ENCODE measurements around the gene HCRTR1. TPM values are rescaled to one million over a fixed set of nuclear protein-coding genes. Genes with fewer than 3 reads are reported as not detected.

Gene HCRTR1
- total and polyA plus RNA-seq, 2 of the 8 experiments (the other 6 are each of a cell fraction or from before 2014, with no cell fraction given) = 0.35 to 0.39 TPM

- H3K4me2 ChIP-seq (ENCODE audit: insufficient read depth in 1 of 2, low read depth in 2 of 2, low read length in 2 of 2) = peak overlapping the region in 1 of 2 experiments; percentile 6; a peak in 1 of 4 replicates
- H4K8ac ChIP-seq (ENCODE audit: extremely low read depth, insufficient read depth, low read length) = peak overlapping the region; percentile 60; the same call in 1 of the 2 replicates
- H3K4me1 ChIP-seq (replicated peaks in 1 of 4; ENCODE audit: control insufficient read depth in 3 of 4, insufficient read depth in 4 of 4, low read length in 3 of 4) = peaks cover 0 to under 1% (median 0%) of the 10 kb centered on the region in 4 experiments; a peak in 2 of 7 replicates
- no peaks in the 10 kb centered on the region for H4K20me1 ChIP-seq (replicated peaks in 1 of 2; ENCODE audit: control insufficient read depth in 1 of 2, insufficient read depth in 2 of 2, low read length in 2 of 2)
- ChIA-PET POLR2A (ENCODE audit: partially characterized antibody) (interaction anchor here (1.1 kb wide), 1 partner anchor 42 kb away, joined by 3 read pairs; no protein-coding TSS in a partner anchor), CTCF (ENCODE audit: partially characterized antibody) (interaction anchor here (0.5 to 3.9 kb wide), 23 partner anchors 8 to 492 kb away, joined by 3 to 62 read pairs (median 4); partner anchors contain the start of gene TINAGL1)
- no peaks in the 10 kb centered on the region for H3K79me1 ChIP-seq (ENCODE audit: low read depth, low read length)
- no peak overlapping the region for H2BK12ac ChIP-seq (ENCODE audit: low read depth, low read length)
- no peak overlapping the region for H2AK5ac ChIP-seq (ENCODE audit: low read depth, low read length)
- WGBS, 2 experiments (ENCODE audit: extremely low coverage in 1 of 2, insufficient coverage in 1 of 2, insufficient read length in 1 of 2, insufficient replicate concordance in 2 of 2, low coverage in 1 of 2, low lambda C conversion rate in 2 of 2, missing lambda C conversion rate in 1 of 2) = 58% methylated on average over 10 of the region's 10 CpGs; no CpG with 5 or more reads in 1 of the 2 experiments
- H2BK20ac ChIP-seq (ENCODE audit: low read length) = no peak overlapping the region
- H3K4me3 ChIP-seq (ENCODE audit: extremely low read depth in 1 of 4, insufficient read depth in 2 of 4, low read depth in 3 of 4, low read length in 4 of 4) = no peak overlapping the region
- H3K36me3 ChIP-seq (ENCODE audit: control insufficient read depth in 2 of 4, insufficient read depth in 4 of 4, low read length in 3 of 4) = no peaks in the 10 kb centered on the region
- H3K56ac ChIP-seq (replicated peaks; ENCODE audit: insufficient read length, low read depth, low read length) = no peak overlapping the region
- FAIRE-seq (peak; percentile 69), DNase-seq (ENCODE audit: low read depth in 1 of 2, low spot score in 2 of 2) (peak; percentile 62 to 96)
- no peak overlapping the region for H2BK5ac ChIP-seq (ENCODE audit: low read depth, low read length)
- no peak overlapping the region for H3K18ac ChIP-seq (ENCODE audit: extremely low read depth, low read length)
- no peak overlapping the region for H3K9ac ChIP-seq (replicated peaks in 1 of 4; ENCODE audit: extremely low read depth in 1 of 4, low read depth in 3 of 4, low read length in 3 of 4)
- H3K79me2 ChIP-seq (ENCODE audit: control insufficient read depth in 1 of 2, insufficient read depth in 2 of 2, low read length in 2 of 2) = no peaks in the 10 kb centered on the region
- no peak overlapping the region for H3K14ac ChIP-seq (ENCODE audit: insufficient read length)
- no peaks in the 10 kb centered on the region for H3K23me2 ChIP-seq (ENCODE audit: low read depth, low read length)
- no peak overlapping the region for H3K4ac ChIP-seq (replicated peaks; ENCODE audit: insufficient read length, low read depth, low read length)
- no peak overlapping the region for H4K5ac ChIP-seq (ENCODE audit: insufficient read length, low read depth, low read length)
- no peak overlapping the region for H3K27ac ChIP-seq (ENCODE audit: low read depth, low read length)
- peak overlapping the region; percentile 68 for H4K91ac ChIP-seq (replicated peaks; ENCODE audit: insufficient read length, low read length)
- no peaks in the 10 kb centered on the region for H3K9me3 ChIP-seq (ENCODE audit: insufficient read depth in 2 of 2, low read depth in 1 of 2, low read length in 1 of 2)
- H2BK15ac ChIP-seq (ENCODE audit: low read length) = no peak overlapping the region
- peaks cover 0 to 1% (median under 1%) of the 10 kb centered on the region in 4 experiments; a peak in 1 of 7 replicates for H3K27me3 ChIP-seq (replicated peaks in 1 of 4; ENCODE audit: control insufficient read depth in 3 of 4, extremely low read depth in 1 of 4, insufficient read depth in 3 of 4, low read length in 3 of 4)
- no peak overlapping the region for H2BK120ac ChIP-seq (replicated peaks; ENCODE audit: low read depth, low read length)
- H2AFZ ChIP-seq (ENCODE audit: low read length) = no peak overlapping the region
- H3K23ac ChIP-seq (ENCODE audit: insufficient read length) = no peak overlapping the region
- peak; percentile 96 to 100 (median 99) for TF ChIP-seq CTCF (IDR thresholded peaks at IDR 0.05; ENCODE audit: control extremely low read depth in 1 of 3, insufficient read depth in 1 of 3, low read depth in 1 of 3, low read length in 3 of 3)
- no peak for TF ChIP-seq EZH2 (IDR thresholded peaks at IDR 0.05; ENCODE audit: low read depth, low read length, severe bottlenecking)
- no peak for TF ChIP-seq RFX5 (IDR thresholded peaks at IDR 0.05; ENCODE audit: borderline replicate concordance, low read depth, low read length)
- TF ChIP-seq, protein P1, sequence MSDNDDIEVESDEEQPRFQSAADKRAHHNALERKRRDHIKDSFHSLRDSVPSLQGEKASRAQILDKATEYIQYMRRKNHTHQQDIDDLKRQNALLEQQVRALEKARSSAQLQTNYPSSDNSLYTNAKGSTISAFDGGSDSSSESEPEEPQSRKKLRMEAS (IDR thresholded peaks at IDR 0.05) = peak; percentile 47; the same call in 1 of the 2 replicates
- no peak for TF ChIP-seq SIX5 (IDR thresholded peaks at IDR 0.05; ENCODE audit: low read depth, low read length)
- no peak for TF ChIP-seq KDM4A (IDR thresholded peaks at IDR 0.05; ENCODE audit: low read depth, low read length, severe bottlenecking)
- 0 out of 2 replicates have a peak, but pooled peaks have one; percentile 30 for TF ChIP-seq YY1 (IDR thresholded peaks at IDR 0.05; ENCODE audit: low read depth, low read length)
- TF ChIP-seq TBP (IDR thresholded peaks at IDR 0.05; ENCODE audit: low read depth, low read length) = no peak
Observed at GRCh38 chr1:31593770-31594632, 23.5 kb upstream of the HCRTR1 start.
